Measurements from ENCODE around the gene DDN. TPM values are rescaled to one million over a fixed set of nuclear protein-coding genes. Genes with fewer than 3 reads are reported as not detected.

The DDN gene
- total and polyA plus RNA-seq, 8 donors, result 0.03 to 0.12 (median 0.06) TPM; not detected in 3

DNA sequence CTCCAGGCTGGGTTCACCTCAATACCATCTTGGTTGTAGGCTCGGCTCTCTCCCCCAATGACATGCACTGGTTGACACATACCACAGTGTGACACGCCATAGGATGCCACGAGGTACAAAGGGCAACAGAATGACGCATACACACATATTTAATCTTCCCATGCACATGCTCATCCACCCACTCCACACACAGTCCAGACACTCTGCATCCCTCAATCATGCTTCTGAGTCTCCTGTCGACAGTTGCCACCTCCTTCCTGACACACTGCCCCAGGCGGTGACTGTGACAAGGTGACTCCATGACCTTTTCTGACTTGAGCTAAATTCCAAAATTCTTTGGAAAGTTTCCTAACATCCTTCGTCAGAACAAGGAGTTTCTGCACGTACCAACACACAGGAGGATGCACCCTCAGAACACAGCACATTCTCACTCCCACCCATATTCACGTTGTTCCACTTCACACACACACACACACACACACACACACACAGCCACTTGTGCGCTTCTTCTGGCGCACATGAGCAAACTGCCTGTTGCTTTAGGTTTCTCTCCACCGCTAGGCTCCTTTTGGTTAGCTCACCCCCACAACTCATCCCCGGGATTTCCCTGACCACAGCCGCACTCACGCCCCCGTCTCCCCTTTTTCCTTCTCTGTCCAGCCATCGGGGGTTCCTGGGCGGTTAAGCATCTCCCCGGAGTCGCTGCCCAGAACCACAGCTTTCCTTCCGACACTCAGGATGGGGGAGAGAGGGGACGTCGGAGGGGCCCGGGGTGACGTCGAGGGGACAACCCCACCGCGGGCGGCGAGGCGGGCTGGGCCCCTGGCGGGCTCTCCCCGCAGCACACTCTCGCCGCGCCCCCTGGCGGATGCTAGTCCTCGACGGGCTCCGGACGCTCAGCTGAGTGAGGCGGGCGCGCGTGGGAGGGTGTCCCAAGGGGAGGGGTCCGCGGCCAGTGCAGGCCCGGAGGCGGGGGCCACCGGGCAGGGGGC is 21.6 kb downstream of the DDN start:
- intact Hi-C loops (cut with DNase I), result no loop called here
- peak overlapping the region in 2 of 4 donors; percentile 31 to 39 for H3K4me3 ChIP-seq
- H3K27ac ChIP-seq, result no peak overlapping the region
- H3K4me1 ChIP-seq, result peaks cover 12 to 25% (median 24%) of the 10 kb centered on the region in 3 donors
- 10 to 13% methylated on average over 49 to 50 of the region's 50 CpGs for WGBS, 2 donors
- peaks cover 0 to 27% (median 3%) of the 10 kb centered on the region in 4 donors for H3K27me3 ChIP-seq
- TF ChIP-seq, protein P1, sequence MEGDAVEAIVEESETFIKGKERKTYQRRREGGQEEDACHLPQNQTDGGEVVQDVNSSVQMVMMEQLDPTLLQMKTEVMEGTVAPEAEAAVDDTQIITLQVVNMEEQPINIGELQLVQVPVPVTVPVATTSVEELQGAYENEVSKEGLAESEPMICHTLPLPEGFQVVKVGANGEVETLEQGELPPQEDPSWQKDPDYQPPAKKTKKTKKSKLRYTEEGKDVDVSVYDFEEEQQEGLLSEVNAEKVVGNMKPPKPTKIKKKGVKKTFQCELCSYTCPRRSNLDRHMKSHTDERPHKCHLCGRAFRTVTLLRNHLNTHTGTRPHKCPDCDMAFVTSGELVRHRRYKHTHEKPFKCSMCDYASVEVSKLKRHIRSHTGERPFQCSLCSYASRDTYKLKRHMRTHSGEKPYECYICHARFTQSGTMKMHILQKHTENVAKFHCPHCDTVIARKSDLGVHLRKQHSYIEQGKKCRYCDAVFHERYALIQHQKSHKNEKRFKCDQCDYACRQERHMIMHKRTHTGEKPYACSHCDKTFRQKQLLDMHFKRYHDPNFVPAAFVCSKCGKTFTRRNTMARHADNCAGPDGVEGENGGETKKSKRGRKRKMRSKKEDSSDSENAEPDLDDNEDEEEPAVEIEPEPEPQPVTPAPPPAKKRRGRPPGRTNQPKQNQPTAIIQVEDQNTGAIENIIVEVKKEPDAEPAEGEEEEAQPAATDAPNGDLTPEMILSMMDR (IDR thresholded peaks at IDR 0.05), result peak; percentile 41 to 67 (median 64)
- ATAC-seq (peak; percentile 61 to 71 (median 62)), DNase-seq (peak in 3 of 6 donors; percentile 57 to 91 (median 73)), FAIRE-seq (no peak)
- no peaks in the 10 kb centered on the region for H3K36me3 ChIP-seq
- H3K9me3 ChIP-seq, result no peaks in the 10 kb centered on the region

DNA sequence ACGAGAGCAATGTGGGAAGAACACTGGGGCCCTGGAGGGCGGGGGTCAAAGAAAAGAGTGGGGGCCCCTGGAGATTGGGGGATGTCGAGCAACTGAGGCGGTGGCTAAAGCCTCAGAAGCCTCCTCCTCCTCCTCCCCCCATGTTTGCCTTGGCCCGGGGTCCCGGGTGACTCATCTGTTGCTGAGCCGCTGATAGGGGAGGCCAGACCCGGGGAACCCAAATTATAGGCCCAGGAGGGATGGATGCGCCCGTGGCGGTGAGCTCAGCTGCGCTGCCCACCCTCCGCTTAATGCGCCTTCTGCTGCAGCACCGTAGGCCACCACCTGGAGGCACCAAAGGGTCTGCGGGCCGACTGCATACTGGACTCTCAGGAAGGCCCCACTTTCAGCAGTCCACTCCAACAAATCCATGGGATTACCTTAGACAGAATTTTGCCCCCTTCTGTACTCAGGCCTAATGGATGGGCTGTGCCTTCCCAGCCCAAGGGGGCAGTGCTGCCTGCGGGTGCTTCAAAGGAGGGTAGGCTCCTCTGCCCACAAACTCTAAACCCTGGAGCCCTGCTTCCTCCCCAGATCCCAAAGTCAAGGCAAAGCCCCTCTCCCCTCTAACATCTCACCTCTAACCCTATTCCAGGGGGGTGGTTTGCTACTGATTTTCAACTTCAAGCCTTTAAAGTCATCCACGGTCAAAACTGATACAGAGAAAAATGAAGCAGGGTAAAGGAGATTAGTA is 25.1 kb downstream of the DDN start:
- WGBS, 2 donors, result 19 to 21% methylated on average over 15 to 19 of the region's 19 CpGs
- H3K4me3 ChIP-seq, result no peak overlapping the region
- TF ChIP-seq, protein P1 (IDR thresholded peaks at IDR 0.05), result peak; percentile 16 to 56 (median 48)
- FAIRE-seq (no peak), ATAC-seq (peak in 3 of 4 donors; percentile 53 to 65 (median 63)), DNase-seq (peak in 3 of 6 donors; percentile 49 to 82 (median 53))
- peaks cover 0 to 20% (median 3%) of the 10 kb centered on the region in 4 donors for H3K27me3 ChIP-seq
- no peaks in the 10 kb centered on the region for H3K9me3 ChIP-seq
- H3K4me1 ChIP-seq, result peaks cover 0 to 11% (median 4%) of the 10 kb centered on the region in 3 donors
- intact Hi-C loops (cut with DNase I), result no loop called here
- no peaks in the 10 kb centered on the region for H3K36me3 ChIP-seq
- H3K27ac ChIP-seq, result no peak overlapping the region

DNA sequence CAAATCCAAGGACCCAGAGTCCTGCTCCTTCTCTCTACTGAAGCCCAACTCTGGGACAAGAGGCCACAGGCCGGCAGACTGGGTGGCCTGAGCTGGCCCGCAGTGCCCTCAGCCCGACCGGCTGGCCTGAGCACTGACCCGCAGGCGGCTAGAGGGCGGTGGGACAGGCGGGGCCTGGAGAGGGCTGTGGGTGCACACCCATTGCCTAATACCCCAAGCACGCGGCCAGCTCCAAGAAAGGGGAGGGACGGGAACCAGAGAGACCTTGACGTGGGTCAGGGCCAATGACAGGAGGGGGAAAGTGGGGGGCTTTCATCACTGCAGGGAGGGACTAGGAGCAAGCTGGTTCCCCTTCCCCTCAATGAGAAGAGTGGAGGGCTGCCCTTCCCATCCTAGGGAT is 25.6 kb downstream of the DDN start:
- H3K27me3 ChIP-seq, result peaks cover 0 to 20% (median 3%) of the 10 kb centered on the region in 4 donors
- H3K4me3 ChIP-seq, result no peak overlapping the region
- peaks cover 0 to 5% (median 0%) of the 10 kb centered on the region in 3 donors for H3K4me1 ChIP-seq
- H3K9me3 ChIP-seq, result no peaks in the 10 kb centered on the region
- no peak for FAIRE-seq
- DNase-seq, result no peak
- 10 to 13% methylated on average over 12 of the region's 12 CpGs for WGBS, 2 donors
- intact Hi-C loops (cut with DNase I), result no loop called here
- TF ChIP-seq, protein P1 (IDR thresholded peaks at IDR 0.05), result no peak
- ATAC-seq, result peak in 2 of 4 donors; percentile 7 to 25
- H3K27ac ChIP-seq, result no peak overlapping the region
- no peaks in the 10 kb centered on the region for H3K36me3 ChIP-seq

DNA sequence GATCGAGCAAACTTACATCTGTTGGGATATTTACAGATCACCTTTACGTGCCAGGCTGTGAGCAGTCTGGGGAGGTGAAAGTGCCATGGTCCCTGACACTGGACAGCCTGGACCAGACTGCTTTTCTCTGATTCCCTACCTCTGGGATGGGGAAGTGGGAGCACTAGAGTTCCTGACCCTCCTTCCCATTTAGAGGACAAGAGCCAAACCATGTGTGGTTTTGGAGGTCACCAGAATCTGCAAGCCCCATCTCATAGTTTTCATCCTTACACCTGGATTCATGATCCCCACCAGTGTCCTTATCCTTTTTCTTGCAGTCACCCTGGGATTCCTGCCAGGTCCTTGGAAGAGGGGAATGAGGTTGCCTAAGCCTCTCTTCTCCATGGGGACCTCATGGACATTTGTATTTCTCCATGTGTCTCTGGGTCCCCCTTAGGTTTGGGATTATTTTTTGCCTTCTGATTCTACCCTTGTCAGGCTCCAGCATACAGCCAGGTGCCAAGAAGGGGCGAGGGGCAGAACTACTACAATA is 26.2 kb downstream of the DDN start:
- peaks cover 0 to 16% (median 3%) of the 10 kb centered on the region in 4 donors for H3K27me3 ChIP-seq
- no peak overlapping the region for H3K27ac ChIP-seq
- H3K4me1 ChIP-seq, result peaks cover 0 to under 1% (median 0%) of the 10 kb centered on the region in 3 donors
- no peaks in the 10 kb centered on the region for H3K9me3 ChIP-seq
- intact Hi-C loops (cut with DNase I), result no loop called here
- TF ChIP-seq, protein P1 (IDR thresholded peaks at IDR 0.05), result no peak
- no peak for FAIRE-seq
- no peaks in the 10 kb centered on the region for H3K36me3 ChIP-seq
- H3K4me3 ChIP-seq, result no peak overlapping the region
- 16 to 18% methylated on average over 3 of the region's 3 CpGs for WGBS, 2 donors
- no peak for ATAC-seq
- DNase-seq, result no peak

All from pancreas (tissue), 10 donors.